Bronchial epithelial cell (primary cell): ENCODE measurements around the gene DPF3. TPM values are rescaled to one million over a fixed set of nuclear protein-coding genes. Genes with fewer than 3 reads are reported as not detected.
"Not testable (repeated sequence)": the region's sequence is repeated elsewhere in the genome, so short reads cannot be mapped to it uniquely, and the experiment has no call there.

Experiments used
- DNase-seq: peaks from one replicate; pipeline ENCODE4 v3.0.0-alpha.2; 2010; ENCODE audit warnings: low read depth
- FAIRE-seq: peaks from 2 replicates; lab custom pipeline; 2011; peaks lifted over from hg19 to GRCh38; lab: Jason Lieb, UNC
- H3K27me3 ChIP-seq: 2 replicates; pipeline ENCODE4 v1.5.1; 2011; ENCODE audit warnings: low read length; ENCODE audit not compliant: control insufficient read depth, insufficient read depth
- H3K36me3 ChIP-seq: 2 replicates; pipeline ENCODE4 v1.5.1; 2011; ENCODE audit warnings: low read length; ENCODE audit not compliant: control insufficient read depth, insufficient read depth
- H3K4me3 ChIP-seq: 2 replicates; pipeline ENCODE4 v1.5.1; 2011; ENCODE audit warnings: mild to moderate bottlenecking, low read depth, low read length, control low read depth
- total RNA-seq: library from RNA; depleted of rRNA; stranded (reverse); fragments of >200 nt; gene quantifications from 2 replicates; pipeline ENCODE4 v1.2.1, GENCODE V29; 2014
- TF ChIP-seq, protein P1 (sequence below): IDR thresholded peaks from 2 replicates; pipeline ENCODE4 v1.5.1; 2011; ENCODE audit warnings: mild to moderate bottlenecking, moderate library complexity, low read length, control low read depth, inconsistent platforms; ENCODE audit not compliant: insufficient read depth, severe bottlenecking

DPF3 gene
- total RNA-seq, 1 donor from 2014 or later, result not detected

DNA sequence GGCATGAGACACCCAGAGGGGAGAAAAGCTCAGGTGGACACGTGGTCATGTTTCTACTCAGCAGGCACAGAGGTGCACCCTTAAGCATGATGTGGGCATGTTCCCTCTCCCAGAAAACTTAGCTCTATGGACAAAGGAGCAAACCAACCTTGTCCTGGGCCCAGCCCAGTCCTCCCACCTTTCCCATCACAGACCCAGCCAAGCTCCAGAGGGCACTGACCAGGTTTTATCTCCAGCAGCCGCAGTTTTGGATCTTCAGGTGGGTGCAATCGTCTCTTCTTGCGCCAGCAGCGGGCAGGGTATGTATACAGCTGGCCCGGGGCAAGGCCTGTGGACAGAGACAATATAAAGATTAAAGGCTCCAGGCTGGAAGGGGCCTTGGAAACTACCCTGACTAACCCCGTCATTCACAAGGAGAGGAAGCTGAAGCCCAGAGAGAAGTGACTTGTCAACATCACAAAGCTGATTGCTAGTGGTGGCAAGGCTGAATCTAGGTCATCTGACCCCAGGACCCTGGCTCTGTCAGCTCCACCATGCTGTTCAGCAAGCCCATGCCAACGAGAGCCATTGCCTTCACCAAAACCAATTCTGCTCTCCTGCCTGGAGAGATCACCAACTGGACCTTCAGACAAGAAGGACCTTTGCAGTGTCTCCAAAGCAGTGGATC is 140.7 kb downstream of the DPF3 start:
- H3K27me3 ChIP-seq, result no peaks in the 10 kb centered on the region
- FAIRE-seq (no peak), DNase-seq (no peak)
- no peak overlapping the region for H3K4me3 ChIP-seq
- TF ChIP-seq, protein P1, sequence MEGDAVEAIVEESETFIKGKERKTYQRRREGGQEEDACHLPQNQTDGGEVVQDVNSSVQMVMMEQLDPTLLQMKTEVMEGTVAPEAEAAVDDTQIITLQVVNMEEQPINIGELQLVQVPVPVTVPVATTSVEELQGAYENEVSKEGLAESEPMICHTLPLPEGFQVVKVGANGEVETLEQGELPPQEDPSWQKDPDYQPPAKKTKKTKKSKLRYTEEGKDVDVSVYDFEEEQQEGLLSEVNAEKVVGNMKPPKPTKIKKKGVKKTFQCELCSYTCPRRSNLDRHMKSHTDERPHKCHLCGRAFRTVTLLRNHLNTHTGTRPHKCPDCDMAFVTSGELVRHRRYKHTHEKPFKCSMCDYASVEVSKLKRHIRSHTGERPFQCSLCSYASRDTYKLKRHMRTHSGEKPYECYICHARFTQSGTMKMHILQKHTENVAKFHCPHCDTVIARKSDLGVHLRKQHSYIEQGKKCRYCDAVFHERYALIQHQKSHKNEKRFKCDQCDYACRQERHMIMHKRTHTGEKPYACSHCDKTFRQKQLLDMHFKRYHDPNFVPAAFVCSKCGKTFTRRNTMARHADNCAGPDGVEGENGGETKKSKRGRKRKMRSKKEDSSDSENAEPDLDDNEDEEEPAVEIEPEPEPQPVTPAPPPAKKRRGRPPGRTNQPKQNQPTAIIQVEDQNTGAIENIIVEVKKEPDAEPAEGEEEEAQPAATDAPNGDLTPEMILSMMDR, result no peak
- H3K36me3 ChIP-seq, result no peaks in the 10 kb centered on the region

DNA sequence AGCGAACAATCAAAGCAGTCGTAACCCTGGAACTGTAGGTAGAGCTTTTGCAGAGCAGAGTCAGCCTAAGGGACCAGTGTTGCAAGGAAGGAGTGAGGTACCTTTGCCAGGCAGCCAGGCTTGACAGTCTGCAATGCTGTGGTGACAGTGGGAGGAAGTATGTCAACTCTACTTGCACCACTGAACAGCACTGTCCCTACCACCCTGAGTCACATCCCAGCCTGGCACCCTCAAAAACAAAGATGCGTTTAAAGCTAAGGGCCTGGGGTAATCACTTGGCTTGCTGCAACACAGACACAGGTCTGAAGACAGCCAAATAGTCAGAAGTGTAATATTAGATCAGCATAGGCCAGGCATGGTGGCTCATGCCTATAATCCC is 141.9 kb downstream of the DPF3 start:
- Histone ChIP-seq H3K4me3 (no peak overlapping the region), H3K27me3 (no peaks in the 10 kb centered on the region), H3K36me3 (no peaks in the 10 kb centered on the region)
- TF ChIP-seq, protein P1, result no peak
- FAIRE-seq, result no peak
- no peak for DNase-seq

DNA sequence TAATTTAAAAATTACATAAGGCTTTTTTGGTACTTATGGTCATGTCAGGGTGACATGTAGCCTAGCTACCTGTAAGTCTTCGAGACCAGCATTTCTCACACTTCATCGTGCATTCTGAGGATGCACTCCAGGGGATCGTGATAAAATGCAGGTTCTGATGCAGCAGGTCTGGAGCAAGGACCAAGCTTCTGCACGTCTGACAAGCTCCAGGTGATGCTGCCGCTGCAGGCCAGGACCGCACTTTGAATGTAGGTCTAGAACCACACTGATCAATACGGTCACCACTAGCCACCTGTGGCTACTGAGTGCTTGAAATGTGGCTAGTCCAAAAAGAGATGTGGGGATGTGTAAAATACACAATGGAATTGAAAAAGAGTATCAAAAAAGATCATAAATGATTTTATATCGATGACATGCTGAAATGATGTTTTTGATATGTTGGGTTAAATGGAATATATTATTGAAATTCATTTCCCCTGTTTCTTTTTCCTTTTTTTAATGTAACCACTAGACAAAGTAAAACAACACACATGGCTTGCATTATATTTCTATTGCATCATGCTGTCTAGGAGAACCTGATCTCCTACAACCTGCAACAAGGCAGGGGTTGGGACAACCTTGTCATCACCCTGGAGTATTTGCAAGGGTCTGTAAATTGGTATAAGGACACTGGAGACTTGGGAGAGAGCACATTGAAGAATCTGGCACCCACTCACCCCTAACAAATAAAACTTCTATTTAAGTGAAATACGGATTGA is 142.4 kb downstream of the DPF3 start:
- FAIRE-seq (no peak), DNase-seq (no peak)
- H3K27me3 ChIP-seq, result no peaks in the 10 kb centered on the region
- TF ChIP-seq, protein P1, result no peak
- H3K4me3 ChIP-seq, result no peak overlapping the region
- no peaks in the 10 kb centered on the region for H3K36me3 ChIP-seq

DNA sequence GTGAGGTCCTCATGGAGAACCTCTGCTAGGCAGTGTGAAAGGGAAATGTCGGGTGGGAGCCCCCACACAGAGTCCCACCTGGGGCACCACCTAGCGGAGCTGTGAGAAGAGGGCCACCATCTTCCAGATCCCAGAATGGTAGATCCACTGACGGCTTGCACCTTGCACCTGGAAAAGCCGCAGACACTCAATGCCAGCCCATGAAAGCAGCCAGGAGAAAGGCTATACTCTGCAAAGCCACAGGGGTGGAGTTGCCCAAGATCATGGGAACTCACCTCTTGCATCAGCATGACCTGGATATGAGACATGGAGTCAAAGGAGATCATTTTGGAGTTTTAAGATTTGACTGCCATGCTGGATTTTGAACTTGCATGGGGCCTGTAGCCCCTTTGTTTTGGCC is 145.0 kb downstream of the DPF3 start:
- not testable (repeated sequence) for FAIRE-seq, H3K36me3 ChIP-seq, H3K27me3 ChIP-seq, H3K4me3 ChIP-seq, DNase-seq

DNA sequence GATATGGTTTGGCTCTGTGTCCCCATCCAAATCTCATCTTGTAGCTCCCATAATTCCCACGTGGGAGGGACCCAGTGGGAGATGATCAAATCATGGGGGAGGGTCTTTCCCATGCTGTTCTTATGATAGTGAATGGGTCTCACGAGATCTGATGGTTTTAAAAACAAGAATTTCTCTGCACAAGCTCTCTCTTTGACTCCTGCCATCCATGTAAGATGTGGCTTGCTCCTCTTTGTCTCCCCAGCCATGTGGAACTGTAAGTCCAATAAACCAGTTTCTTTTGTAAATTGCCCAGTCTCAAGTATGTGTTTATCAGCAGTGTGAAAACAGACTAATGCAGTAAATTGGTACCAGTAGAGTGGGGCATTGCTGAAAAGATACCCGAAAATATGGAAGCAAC is 146.2 kb downstream of the DPF3 start:
- TF ChIP-seq, protein P1, result no peak
- H3K27me3 ChIP-seq, result no peaks in the 10 kb centered on the region
- H3K4me3 ChIP-seq, result no peak overlapping the region
- no peak for FAIRE-seq
- no peaks in the 10 kb centered on the region for H3K36me3 ChIP-seq
- no peak for DNase-seq
